NCI-H1930 (cell line): ENCODE measurements around the gene DNAJC19.
"Not testable (repeated sequence)": the region's sequence is repeated elsewhere in the genome, so short reads cannot be mapped to it uniquely, and the experiment has no call there.

ENCODE experiments used
- DNase-seq, 2 experiments: peaks; one replicate each; lab custom pipeline; 2025; lab: John Stamatoyannopoulos, UW

DNAJC19 gene

GRCh38 chr3:180989291-180990163 is at the start of gene DNAJC19:
TSS of gene DNAJC19 (minus strand) at chr3:180989736. CDS start at chr3:180989602, 134 bp downstream.
- DNase-seq = peak; percentile 94

- no peak for DNase-seq
Measured at GRCh38 chr3:181030948-181031347, 41.4 kb upstream of the DNAJC19 start.

GRCh38 chr3:181025204-181025603 is 35.7 kb upstream of the DNAJC19 start:
- DNase-seq = no peak

- DNase-seq = no peak
Measured at GRCh38 chr3:181017690-181018089, 28.2 kb upstream of the DNAJC19 start.

- no peak for DNase-seq
Measured at GRCh38 chr3:181009225-181009624, 19.7 kb upstream of the DNAJC19 start.

GRCh38 chr3:181008796-181009195 is 19.3 kb upstream of the DNAJC19 start:
- no peak for DNase-seq

GRCh38 chr3:181007262-181007661 is 17.7 kb upstream of the DNAJC19 start:
- no peak for DNase-seq

- no peak for DNase-seq
Measured at GRCh38 chr3:181006541-181006940, 17.0 kb upstream of the DNAJC19 start.

- not testable (repeated sequence) for DNase-seq
Measured at GRCh38 chr3:181003469-181003868, 13.9 kb upstream of the DNAJC19 start.

- not testable (repeated sequence) for DNase-seq
Measured at GRCh38 chr3:181002331-181002730, 12.8 kb upstream of the DNAJC19 start.

GRCh38 chr3:180996415-180996932 is 6.9 kb upstream of the DNAJC19 start:
- DNase-seq = no peak

- no peak for DNase-seq
Measured at GRCh38 chr3:180990505-180990904, 969 bp upstream of the DNAJC19 start.

GRCh38 chr3:180987344-180987743 is 2.2 kb downstream of the DNAJC19 start:
- DNase-seq = no peak

- not testable (repeated sequence) for DNase-seq
Measured at GRCh38 chr3:180986366-180986765, 3.2 kb downstream of the DNAJC19 start.

- DNase-seq = no peak
Measured at GRCh38 chr3:180983136-180983535, 6.4 kb downstream of the DNAJC19 start.

- no peak for DNase-seq
Measured at GRCh38 chr3:180981912-180982311, 7.6 kb downstream of the DNAJC19 start.

GRCh38 chr3:180980611-180981010 is 8.9 kb downstream of the DNAJC19 start:
- no peak for DNase-seq

GRCh38 chr3:180979961-180980360 is 9.6 kb downstream of the DNAJC19 start:
- no peak for DNase-seq

- no peak for DNase-seq
Measured at GRCh38 chr3:180977498-180977897, 12.0 kb downstream of the DNAJC19 start.

GRCh38 chr3:180974286-180974685 is 15.2 kb downstream of the DNAJC19 start:
- DNase-seq = no peak

- DNase-seq = no peak
Measured at GRCh38 chr3:180973543-180973942, 16.0 kb downstream of the DNAJC19 start.

GRCh38 chr3:180970931-180971330 is 18.6 kb downstream of the DNAJC19 start:
- no peak for DNase-seq

- DNase-seq = no peak
Measured at GRCh38 chr3:180962530-180962929, 27.0 kb downstream of the DNAJC19 start.

- DNase-seq = no peak
Measured at GRCh38 chr3:180961552-180961951, 28.0 kb downstream of the DNAJC19 start.
